Astrocyte of the cerebellum (primary cell): ENCODE data around the gene NHERF2.
A peak's percentile ranks its signal among the peaks of the same experiment; 100 is the strongest.
"Not testable (repeated sequence)": the region's sequence is repeated elsewhere in the genome, so short reads cannot be mapped to it uniquely, and the experiment has no call there.

Experiments used
- DNase-seq: peaks from one replicate; pipeline ENCODE4 v3.0.0-alpha.2; 2011; ENCODE audit warnings: low read depth
- H3K4me3 ChIP-seq: 2 replicates; pipeline ENCODE4 v1.5.1; 2011; ENCODE audit warnings: mild to moderate bottlenecking, low read depth, low read length, moderate library complexity
- in situ Hi-C: cut with HindIII; loops from 2 replicates; pipeline ENCODE4 v1.10.0; 2017; ENCODE audit warnings: low sequenced_read_pairs
- TF ChIP-seq, protein P1 (sequence below): IDR thresholded peaks from 2 replicates; pipeline ENCODE4 v1.5.1; 2012; ENCODE audit warnings: low read length, low read depth, moderate library complexity, mild to moderate bottlenecking; ENCODE audit errors: missing control alignments

Gene NHERF2

DNA sequence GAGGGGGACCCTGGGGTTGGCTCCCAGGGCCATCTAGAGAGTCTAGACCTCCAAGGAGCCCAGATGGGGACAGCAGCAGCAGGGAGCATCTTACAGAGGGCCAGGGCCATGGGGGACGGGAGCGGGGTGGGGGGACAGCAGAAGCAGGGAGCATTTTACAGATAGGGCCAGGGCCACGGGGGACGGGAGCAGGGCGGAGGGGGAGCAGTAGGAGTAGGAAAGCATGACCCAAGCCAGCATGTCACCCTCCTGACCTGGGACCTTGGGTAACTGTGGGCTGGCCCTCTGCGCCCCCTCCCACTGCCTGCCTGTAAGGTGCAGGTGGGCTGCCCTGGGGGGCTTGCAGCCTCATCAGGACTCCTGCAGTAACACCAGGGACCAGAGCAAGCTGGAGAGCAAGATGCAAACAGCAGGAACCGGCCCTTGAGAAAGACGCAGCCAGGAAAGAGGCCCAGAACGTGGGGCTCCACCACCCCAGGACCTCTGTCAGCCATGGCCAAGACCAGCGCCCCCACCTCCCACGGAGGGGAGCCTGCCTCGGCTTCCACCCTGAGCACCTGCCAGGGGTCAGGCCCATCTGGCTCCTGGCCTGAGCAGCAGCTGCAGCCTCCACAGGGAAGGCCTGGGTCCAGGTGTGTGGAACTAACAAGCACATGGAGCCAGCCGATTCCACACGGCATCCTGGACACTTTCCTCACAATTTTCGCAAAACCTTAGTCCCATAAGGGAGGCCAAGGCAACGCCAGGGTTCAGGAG is 19.4 kb upstream of the NHERF2 start:
- TF ChIP-seq, protein P1, sequence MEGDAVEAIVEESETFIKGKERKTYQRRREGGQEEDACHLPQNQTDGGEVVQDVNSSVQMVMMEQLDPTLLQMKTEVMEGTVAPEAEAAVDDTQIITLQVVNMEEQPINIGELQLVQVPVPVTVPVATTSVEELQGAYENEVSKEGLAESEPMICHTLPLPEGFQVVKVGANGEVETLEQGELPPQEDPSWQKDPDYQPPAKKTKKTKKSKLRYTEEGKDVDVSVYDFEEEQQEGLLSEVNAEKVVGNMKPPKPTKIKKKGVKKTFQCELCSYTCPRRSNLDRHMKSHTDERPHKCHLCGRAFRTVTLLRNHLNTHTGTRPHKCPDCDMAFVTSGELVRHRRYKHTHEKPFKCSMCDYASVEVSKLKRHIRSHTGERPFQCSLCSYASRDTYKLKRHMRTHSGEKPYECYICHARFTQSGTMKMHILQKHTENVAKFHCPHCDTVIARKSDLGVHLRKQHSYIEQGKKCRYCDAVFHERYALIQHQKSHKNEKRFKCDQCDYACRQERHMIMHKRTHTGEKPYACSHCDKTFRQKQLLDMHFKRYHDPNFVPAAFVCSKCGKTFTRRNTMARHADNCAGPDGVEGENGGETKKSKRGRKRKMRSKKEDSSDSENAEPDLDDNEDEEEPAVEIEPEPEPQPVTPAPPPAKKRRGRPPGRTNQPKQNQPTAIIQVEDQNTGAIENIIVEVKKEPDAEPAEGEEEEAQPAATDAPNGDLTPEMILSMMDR = no peak
- in situ Hi-C loops = no loop called here
- peak overlapping the region; percentile 64 for H3K4me3 ChIP-seq
- DNase-seq = no peak

DNA sequence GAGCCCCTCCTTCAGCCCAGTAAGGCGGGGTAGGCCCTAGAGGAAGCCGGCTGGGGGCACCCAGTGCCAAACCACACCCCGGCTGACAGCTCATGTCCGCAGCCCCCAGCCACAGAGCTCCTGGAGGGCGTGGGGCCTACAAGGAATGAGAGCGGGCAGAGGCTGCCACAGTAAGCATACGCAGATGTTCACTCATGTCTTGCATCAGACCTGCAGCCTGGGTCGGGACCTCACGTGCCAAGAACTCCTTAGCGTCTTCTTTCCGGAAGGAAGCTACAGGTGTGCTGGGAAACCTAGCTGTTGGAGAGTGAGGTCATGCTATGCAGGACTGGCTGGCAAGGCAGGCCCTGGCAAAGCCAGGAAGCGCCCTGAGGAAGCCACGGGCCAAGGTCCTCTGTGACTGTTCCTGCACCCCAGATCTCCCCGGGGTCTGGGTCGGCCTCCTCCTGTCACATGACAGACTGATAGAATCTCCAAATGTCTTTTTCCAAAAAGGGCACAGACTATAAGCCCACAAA is 18.6 kb upstream of the NHERF2 start:
- in situ Hi-C loops = no loop called here
- TF ChIP-seq, protein P1 = no peak
- no peak for DNase-seq
- peak overlapping the region; percentile 64 for H3K4me3 ChIP-seq

DNA sequence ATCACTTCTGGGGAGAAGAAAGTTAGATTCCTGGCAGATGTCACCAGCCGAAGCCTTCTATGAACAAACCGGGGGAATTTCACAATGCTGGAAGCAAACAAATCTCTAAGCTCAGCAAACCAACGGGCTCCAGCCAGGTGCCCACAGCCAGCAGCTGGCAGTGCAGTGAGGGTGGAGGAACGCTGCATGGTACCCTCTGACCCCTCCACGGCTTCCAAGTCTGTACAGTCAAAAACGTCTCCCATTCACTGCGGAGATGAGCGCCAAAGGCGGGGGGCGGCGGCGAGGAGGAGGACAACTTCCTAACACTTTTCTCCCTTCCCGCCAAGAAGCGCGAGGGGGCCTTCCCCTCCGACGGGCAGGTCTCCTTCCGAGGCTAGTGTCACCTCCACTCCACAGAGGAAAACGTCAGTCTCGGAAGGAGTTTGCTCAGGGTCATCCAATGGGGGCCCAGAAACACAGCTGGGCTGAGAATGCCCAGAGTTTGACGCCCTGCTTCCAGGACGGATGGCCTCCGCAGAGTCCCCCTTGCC is 18.0 kb upstream of the NHERF2 start:
- in situ Hi-C loops = no loop called here

DNA sequence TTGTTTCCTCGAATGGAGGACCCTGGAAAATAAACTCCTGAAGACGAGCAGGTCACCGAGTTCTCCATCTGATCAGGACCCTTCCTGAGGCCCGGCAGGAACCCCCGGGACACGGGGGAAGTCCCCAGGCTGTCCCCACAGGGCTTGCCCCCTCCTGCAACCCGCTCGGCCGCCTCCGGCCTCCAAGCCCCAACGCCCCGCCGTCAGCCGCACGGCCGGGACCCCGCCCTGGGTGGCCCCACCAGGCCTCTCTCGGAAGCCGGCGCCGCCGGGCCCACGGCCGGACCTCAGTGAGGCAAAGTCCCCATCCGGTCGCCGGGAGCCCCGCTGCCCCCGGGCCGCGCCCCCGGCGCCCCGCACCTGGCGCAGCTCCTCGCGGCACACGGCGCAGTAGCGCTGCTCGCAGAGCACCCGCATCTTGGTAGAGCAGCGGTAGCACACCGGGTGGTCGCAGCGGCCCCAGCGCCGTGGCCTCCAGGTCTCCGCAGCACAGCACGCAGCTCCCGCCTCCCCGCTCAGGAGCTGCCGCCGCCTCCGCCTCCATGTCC is 17.5 kb upstream of the NHERF2 start:
- in situ Hi-C loops = no loop called here
- peak overlapping the region; percentile 64 for H3K4me3 ChIP-seq
- TF ChIP-seq, protein P1 = no peak
- DNase-seq = no peak

More for the DNA sequence above, 18.0 kb upstream of the NHERF2 start:
- no peak for DNase-seq
- TF ChIP-seq, protein P1 = no peak
- H3K4me3 ChIP-seq = peak overlapping the region; percentile 64

DNA sequence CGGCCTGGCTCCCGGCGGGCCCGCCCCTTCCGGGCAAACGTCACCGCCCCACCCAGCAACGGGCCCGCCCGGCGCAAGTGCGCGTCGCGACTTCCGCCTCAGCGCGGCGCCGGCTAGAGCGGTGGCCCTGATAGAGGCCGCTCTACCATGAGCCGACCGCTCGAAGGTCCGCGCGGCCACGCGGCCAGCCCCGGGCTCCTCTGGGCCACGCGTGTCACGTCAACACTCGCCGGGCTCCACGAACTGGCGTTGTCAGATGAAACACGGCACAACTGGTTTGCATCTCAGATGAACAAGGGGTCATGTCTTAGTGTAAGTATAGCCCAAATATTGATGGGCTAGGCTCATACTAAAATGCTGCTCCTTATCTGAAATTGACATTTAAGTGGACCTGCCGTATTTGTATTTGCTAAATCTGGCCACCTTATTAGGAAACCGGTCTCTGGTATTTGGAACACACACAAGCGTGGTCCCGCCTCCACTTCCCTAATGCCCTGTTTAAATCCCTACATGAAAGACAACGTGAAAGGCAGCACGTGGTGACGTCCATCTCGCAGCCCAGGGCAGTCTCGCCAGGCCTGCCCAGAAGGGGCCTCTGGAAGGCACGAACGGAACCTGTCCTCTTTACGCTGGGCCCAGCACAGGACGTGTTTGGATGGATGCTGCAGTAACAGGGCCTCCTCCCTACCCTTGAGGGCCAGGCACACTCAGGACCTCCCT is 16.8 kb upstream of the NHERF2 start, which contains the start of gene ZNF598:
Gene ZNF598, minus strand, starts transcription at position 31 of the 720 bp plus-strand sequence.
- TF ChIP-seq, protein P1 = no peak
- peak within 1 kb of the TSS; percentile 67 for H3K4me3 ChIP-seq
- DNase-seq = peak; percentile 33
- in situ Hi-C loops = no loop called here

DNA sequence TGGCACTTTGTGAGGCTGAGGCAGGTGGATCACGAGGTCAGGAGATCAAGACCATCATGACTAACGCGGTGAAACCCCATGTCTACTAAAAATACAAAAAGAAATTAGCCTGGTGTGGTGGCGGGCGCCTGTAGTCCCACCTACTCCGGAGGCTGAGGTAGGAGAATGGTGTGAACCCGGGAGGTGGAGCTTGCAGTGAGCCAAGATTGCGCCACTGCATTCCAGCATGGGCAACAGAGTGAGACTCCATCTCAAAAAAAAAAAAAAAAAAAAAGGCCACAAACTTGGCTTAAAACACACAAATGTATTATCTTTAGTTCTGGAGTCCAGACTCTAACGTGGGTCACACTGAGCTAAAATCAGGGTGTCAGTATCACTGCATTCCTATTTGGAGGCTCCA is 15.0 kb upstream of the NHERF2 start:
- in situ Hi-C loops, DNase-seq, H3K4me3 ChIP-seq: not testable (repeated sequence)
